Ecto neural progenitor cell (in vitro differentiated cells): Measurements from ENCODE around the gene GRM5.
"Not testable (repeated sequence)": the region's sequence is repeated elsewhere in the genome, so short reads cannot be mapped to it uniquely, and the experiment has no call there.

ENCODE experiments used
- DNase-seq: peaks from one replicate; pipeline ENCODE4 v3.0.0-alpha.2; 2018; ENCODE audit warnings: low spot score

GRM5 gene

DNA sequence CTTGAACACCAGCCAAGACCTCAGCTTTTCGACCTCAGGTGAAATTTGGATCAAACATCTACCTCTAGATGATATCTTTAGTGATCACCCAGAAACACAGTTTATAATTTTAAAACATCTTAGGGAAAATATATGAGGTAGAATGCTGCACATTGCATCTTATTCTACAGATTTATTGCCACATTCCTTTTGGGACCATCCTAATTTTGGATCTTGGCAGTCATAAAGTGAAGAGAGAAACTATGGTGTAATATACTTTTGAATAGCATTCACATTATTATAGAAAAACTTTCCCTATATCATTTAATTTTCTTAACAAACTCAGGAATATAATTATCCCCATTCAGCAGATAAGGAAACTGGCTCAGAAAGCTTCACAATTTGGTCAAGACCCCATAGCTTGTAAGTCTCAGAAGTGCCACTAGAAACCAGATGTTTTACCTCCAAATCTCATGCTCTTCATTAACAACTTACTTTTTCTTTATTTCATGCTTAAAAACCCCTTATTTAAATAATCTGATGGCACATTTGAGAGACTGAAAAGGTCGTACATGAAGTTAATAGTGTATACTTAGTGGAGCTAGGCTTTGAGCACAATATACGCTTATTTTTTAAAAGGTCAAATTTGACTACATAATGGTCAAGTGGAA lies 529.0 kb downstream of the GRM5 start:
- no peak for DNase-seq

DNA sequence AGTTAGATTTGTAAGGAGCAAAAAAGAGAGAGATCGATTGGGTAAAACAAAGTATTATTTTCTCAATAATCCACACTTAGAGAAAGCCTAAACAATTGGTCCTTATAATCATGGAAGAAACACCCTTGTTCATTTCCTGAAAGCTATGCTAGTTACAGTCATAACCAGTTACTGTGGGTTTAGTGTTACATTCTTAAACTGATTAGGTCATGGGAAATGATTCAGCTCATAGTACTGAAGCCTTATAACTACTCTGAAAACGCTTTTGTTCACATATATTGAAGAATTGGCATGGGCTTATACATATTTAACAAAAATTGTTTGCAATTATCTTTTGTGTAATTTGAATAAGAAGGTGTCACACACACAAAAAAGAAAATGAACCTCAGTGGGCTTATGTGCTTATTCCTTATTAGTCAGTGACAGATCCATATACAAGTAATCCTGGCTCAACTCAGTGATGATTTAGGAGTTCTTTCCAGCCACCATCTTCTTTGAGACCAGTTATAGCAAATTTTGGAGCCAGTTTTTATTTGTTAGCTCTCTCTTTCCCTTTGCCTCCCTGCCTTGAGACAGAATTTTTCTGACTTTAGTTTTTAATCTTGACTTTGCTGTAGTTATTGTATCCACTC lies 529.8 kb downstream of the GRM5 start:
- DNase-seq = no peak

DNA sequence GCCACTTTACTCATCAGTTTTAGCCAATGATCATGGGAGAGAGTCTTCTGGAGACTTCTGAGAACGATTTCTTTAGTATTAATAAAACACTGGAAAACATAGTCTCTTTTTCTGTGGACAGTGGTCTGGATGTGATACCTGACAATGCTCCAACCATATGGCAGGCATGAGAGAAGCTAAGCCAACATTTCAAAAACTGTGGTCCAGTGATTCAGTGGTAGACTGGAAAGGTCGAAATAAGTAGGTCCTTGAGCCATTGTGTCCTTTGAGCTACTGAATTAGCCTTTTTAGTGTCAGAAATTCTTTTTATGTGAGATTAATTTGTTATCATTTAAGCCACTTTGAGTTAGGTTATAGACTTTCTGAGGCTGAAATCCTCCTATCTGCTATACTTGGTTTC lies 530.5 kb downstream of the GRM5 start:
- DNase-seq = no peak

DNA sequence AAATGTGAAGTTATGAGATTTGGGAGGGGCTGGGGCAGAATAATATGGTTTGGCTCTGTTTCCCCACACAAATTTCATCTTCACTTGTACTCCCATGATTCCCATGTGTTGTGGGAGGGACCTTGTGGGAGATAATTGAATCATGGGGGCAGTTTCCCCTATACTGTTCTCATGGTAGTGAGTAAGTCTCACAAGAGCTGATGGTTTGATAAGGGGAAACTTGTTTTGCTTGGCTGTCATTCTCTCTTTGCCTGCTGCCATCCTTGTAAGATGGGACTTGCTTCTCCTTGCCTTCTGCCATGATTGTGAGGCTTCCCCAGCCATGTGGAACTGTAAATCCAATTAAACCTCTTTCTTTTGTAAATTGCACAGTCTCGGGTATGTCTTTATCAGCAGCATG lies 531.1 kb downstream of the GRM5 start:
- not testable (repeated sequence) for DNase-seq

DNA sequence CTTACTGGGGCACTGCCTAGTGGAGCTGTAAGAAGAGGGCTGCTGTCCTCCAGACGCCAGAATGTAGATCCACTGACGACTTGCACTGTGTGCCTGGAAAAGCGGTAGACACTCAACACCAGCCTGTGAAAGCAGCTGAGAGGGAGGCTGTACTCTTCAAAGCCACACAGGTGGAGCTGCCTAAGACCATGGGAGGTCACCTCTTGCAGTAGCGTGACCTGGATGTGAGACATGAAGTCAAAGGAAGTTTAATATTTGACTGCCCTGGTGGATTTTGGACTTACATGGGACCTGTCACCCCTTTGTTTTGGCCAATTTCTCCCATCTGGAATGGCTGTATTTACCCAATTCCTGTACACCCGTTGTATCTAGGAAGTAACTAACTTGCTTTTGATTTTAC lies 531.6 kb downstream of the GRM5 start:
- DNase-seq = no peak

DNA sequence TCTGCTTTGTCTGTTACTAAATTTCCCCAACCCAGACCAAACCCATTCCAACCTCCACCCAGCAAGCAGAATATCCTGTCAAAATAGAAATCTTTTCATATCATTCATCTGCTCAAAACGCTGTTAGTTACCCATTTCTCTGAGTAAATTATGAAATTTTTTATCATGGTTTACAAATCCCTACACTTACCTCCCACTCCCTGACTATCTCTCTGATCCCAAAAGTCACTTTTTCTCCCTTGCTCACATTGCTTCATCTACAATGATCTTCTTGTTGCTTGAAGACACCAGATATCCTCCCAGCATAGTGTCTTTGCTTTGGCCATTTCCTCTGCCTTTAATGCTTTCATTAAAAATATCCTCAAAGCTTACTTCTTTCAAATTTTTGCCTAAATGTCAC lies 532.8 kb downstream of the GRM5 start:
- DNase-seq = no peak

DNA sequence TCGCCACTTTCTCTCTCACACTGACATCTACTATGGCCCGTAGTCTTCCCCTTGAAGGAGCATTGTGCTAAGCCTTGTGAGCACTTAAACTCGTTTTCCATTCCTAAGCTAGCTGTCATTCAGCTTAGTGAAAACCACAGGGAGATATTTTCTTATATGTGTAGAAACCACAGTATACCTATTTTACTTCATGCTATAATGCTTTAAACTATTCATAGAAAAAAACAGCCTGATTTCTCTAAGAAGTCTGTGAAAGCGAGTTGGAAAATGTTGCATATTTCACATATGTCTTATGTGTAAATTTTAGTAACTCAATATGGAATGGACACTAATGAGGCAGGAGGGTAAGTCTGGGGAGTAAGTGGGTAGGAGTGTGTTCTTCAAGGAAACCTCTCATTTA lies 534.0 kb downstream of the GRM5 start:
- no peak for DNase-seq

DNA sequence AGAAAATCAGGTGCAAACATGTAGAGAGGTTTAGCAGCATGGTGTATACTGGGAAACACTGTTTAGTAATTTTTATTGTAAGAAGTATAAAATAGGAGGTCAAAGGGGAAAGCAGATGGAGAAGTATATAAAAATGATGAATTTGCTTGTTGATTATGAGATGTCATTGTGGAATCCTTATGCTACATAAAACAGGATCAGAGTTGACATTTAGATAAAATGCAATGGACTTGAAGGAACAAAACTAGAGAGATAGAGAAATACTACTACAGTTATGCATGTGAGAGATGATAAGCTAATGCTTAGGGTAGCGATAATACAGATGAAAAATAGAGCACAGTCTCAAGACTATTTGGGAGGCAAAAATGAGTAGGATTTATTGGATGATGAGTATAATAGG lies 536.4 kb downstream of the GRM5 start:
- no peak for DNase-seq

DNA sequence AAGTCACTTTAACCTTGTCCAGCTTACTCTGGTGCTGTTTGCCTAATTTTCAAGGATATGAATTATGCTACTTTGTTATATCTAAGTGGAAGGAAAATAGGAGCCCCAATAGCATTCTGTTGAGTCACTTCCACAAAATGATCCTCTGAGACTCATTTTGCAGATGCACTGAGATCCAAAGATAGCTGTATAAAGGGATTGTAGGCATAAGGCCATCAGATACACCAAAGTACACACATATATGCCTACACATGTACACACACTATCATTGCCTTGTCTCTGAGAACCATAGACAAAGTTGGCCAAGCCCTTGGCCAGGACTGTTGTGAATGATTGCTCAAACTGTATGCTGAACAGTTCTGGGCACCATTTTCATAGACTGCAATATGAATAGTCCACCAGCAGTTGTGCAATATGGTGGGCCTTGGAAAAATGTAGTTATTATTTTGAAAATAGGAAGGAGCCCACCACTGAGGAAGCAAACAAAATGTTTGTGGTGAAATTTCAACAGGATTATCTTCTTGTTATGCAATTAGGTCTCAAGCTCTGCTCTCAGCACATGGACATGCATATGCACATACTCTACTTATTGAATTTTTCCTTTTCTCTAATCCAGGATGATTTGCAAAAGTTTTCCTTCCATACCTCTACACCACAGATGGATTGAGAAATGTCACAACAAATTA lies 542.3 kb downstream of the GRM5 start:
- no peak for DNase-seq

DNA sequence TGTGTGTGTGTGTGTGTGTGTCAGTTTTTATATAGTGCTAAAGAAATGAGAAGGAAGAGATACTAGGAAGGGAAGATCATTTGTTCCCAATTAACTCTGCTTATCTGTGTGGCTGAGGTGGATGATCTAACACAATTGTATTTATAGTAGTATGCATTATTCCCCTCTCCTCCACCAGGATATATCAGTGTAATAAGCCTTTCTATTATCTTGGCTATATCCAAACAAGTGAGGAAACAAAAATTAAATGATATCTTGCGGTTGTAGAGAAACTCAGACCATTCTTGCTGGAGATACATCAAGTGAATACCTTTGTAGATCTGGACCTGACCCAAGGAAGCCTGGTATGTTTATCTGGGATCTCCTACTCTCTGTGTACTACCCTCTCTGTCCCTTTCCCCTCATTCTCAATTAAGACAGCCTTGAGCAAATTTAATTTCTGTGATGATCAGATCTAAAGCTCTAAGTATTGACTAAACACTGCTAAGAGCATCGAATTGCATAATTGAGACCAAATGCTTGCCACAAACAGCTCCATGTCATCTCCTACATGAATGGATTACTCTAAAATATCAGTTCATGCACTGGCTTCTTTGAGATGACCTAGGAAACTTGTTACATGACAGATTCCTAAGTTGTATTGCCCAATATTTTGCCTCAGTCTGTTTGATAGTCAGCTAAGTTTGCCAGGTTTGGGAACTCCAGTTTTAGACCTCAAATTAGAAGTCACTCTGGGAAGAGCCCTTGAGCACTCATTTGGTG lies 543.0 kb downstream of the GRM5 start:
- DNase-seq = no peak

DNA sequence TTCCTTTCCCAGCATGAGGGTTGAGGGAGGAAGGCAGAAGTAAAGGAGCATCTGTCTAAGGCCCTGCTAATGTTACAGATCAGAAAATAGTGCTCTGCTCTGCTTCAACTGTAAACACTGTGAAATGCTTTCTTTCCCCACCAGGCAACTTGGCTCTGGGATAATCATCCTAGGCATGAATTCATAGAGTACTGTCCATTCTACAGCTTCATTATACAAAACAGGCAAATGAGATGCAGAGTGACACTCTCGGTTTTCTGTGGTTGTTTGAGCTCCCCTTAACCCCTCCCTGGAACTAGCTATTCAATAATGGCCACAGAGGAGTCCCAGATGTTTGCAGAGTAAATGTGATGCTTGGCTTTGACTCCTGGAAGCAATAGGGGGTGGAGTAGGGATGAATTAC lies 544.0 kb downstream of the GRM5 start:
- no peak for DNase-seq

DNA sequence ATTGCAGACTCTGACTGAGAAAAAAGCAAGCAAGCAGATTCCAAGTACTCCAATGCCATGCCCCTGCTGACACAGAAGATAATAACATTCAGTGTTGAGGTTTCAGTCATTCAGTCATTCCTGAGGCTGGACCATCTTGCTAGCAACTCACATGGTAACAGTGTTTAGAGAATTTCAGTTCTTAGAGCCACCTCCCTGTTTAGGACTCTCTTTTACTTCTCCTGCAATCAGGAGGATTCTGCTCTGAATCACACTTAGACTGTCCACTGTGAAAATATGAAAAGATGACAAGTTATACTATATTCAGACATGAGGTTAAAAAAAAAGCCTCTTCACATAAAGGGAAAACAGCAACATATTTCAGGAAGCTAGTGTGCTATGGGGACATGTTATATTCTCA lies 544.4 kb downstream of the GRM5 start:
- no peak for DNase-seq

DNA sequence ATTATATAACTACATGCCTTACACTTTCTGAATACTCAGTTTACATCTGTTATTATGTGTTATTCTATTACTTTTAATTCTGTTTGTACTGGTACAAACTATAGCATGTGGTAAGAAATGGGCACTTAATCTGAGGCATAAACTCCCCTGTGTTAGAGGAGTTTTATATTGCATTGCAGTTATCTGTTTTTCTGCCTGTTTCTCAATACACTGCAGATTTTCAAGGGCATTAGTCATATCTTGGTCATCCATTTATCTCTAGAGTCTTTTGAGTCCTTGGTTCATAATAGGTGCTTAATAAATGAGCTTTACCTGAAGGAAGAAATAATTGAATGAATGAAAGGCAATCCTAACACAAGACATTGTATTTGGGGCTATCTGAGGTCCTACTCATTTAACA lies 545.4 kb downstream of the GRM5 start:
- no peak for DNase-seq

DNA sequence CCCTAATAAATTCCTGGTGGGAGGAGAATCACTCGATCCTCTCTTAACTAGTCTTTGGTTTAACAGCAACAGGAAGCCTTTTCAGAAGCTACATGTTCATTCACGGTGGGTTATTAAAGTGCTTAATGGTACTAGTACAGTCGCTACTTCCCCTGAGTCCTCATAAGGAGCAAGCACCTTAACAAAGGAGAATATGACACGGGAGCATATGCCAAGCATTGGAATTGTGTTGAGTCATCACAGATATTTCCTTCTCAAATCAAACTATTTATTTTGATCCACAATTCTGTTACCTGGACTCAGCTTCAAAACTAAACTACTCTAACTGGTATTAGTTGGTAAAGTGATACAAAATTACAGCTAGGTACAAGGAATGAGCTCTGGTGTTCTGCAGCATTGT lies 550.8 kb downstream of the GRM5 start:
- DNase-seq = no peak

DNA sequence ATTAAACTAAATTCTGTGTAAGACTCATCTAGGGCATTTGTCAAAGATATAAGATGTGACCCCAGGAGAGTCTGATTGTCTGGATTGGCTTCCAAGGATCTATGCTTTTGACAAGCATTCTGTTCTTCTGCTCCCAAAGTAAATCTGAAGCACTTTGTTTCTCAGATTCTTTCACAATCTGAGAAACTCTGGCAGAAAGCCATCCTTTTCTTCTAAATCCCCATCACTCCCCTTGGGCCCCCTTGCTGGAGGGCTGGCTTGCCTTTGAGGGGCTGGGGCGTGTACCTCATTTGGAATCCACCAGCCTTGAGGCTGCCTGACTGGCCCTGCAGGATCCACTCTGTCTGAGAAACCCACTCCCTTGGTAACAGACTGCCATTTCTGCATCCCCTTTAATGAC lies 554.8 kb downstream of the GRM5 start:
- DNase-seq = no peak

DNA sequence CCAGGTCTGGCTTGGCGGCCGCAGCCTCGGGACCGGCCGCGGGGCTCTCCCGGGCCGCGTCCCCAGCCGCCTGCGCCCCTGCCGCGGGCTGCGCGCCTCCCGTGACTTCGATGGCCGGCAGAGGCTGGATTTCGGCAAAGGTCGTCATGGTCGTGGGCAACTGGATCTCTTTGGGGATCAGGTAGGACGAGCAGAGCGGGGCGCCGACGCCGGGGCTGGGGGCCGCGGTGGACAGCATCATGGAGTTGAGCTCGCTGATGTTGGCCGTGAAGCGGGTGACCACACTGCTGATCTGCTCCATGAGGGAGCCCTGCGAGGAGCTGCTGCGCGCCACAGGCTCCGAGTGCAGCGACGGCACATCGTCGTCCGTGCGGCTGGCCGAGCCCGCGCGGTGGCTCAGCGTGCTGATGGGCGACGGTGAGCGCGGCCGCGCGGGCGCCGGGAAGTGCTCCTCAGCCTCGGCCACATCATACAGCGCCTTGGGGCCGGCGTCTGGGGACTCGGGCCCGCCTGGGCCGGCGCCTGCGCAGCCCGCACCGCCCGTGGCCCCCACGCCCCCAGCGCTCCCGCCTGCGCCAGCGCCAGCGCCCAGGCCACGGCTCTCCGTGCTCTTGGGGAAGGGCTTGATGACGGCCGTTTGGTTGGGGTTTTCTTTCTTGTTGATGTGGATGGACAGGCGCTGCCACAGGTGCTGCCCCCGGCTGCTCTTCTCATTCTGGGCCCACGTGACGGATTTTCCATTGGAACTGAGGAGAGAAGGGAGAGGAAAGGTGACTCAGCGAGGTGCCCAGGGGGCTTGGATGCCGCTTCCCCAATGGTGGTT lies 556.8 kb downstream of the GRM5 start:
- peak; percentile 57 for DNase-seq

DNA sequence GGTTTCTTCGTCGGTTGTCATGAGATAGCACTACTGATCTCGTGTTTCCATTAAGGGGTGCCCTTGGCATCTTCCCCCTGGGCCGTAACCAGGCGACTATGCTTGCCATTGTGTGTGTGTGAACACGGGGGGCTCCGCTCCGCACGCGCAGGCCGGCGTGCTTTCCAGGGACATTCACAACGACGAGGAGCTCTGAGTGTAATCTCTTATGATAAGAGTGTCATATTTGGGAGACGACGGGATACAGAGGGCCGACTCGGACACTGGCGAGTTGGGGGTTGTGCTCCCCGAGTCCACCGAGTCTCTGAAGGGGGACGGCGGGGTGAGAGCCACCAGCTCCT lies 557.4 kb downstream of the GRM5 start:
- DNase-seq = peak; percentile 51

DNA sequence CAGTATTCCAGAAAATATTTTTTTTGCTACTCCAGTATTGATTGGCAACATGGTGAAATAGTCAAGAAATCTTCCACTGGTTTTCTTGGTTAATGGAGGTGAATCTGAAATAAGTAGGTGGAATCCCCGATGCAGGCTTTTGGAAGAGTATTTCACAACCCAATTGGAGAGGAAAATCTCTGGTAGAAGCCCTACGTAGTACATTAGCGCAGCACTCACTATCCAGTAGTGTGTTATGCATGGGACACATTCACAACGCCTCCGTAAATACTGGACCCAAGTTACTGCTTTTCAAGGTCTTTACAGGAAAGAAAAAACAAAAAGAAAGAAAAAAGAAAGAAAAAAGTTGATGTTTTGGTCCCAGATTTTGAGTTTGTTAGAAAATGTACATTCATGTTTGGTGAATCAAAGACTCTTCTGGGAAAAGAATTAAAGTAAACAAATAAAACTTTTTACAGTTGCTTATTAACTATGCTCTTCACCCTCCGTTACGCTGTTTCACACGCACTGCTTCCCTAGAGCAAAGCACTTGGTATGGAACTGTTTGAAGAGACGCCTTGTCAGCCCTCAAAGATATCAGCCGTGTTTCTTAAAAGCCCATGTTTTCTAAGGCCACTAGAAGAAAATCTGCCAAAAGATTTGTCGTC lies 557.9 kb downstream of the GRM5 start:
- DNase-seq = no peak

DNA sequence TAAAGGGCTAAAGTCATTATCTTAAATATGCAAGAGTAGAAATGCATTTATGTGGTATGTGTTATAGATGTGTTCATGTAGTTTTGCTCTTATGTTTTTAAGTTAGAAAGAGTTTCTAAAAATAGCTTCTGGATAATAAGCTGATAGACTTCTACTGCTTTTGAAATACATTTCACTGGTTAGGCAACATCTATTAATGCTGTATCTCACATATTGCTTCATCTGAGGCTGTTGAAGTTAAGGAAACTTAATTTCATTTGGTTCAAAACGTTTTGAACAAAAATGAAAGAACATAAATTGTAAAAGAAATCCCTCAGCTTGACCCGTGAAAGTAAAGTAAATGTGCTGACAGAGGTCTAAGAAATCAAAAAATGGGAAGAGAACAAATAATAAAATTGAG lies 564.2 kb downstream of the GRM5 start:
- DNase-seq = no peak

DNA sequence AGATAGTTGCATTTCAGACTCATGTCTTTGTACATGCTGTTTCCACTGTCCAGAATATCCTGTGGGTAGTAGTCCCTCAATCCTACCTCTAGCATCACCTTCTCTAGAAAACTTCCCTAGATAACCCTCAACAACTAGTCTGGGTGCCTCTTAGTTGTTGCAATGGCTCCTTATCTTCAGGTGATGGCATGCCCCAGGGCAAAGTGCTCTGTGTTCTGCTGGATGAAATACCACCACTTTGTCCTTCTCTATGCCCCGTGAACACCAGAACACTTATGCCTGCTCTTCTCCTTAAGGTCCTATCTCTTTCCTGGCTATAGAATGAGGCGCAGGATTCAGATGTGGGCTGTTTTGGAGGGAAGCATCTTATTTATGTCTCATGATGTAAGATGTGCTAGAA lies 569.9 kb downstream of the GRM5 start:
- DNase-seq = no peak

DNA sequence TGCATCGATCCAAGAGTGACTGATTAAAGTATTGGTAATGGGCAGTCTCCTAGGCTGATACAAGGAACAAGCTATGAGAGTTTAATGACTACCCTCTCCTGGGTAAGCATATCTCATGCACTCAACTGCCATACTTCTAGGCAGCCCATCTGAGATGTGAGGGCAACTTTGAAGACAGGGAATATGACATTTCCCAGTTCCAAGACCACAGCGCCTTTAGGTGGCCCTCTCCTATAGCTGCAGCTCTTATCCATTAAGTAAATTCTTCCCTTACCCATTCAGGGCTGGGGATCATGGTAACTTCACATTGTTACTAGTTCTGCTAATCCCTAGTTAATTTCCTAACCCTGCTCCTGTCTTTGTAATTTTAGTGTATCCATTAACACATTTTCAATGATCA lies 570.9 kb downstream of the GRM5 start:
- DNase-seq = no peak

DNA sequence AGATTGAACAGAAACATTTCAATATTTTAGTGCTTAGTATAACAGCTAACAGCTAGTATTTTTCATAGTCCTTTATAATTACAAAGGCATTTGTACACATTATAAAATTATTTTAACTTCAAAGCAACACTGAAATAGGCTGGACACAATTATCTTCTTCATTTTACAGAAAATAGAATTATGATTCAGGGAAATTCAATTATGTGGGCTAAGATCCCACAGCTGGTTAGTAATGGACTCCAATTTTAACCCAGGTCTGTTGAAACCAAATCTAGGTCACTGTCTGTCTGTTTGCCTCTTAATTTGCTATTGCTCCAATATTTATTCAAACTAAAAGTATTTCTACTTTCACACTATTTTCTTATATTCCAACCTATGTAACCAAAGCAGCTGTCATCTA lies 574.1 kb downstream of the GRM5 start:
- no peak for DNase-seq
